K562 (cell line): Measurements from ENCODE around the gene DNASE2B. TPM values are rescaled to one million over a fixed set of nuclear protein-coding genes. Genes with fewer than 3 reads are reported as not detected.

Source experiments
- ATAC-seq: fragments of 200-7000 bp; cut with Tn5 transposase; 3 replicates; pipeline ENCODE4 v1.9.1; 2020; ENCODE audit warnings: moderate library complexity
- BruUV-seq: library from RNA; stranded (reverse); fragments of 400-500 nt; replicated peaks from 2 replicates; lab custom pipeline; 2021; lab: Mats Ljungman, UMichigan
- CTCF ChIA-PET: fragments of 300-600 bp; formaldehyde crosslinking; extraction: SDS; loops from one replicate; lab custom pipeline; 2021; ENCODE audit warnings: low intra/inter-chr PET ratio; lab: Yijun Ruan, JAX
- POLR2A ChIA-PET: fragments of 300-600, 350-650 bp; sonication (Branson Sonifier 250); formaldehyde crosslinking; extraction: SDS; loops from one replicate; lab custom pipeline; 2021; ENCODE audit warnings: antibody characterized with exemption, inconsistent platforms; lab: Yijun Ruan, JAX
- DNase-seq, 4 experiments: peaks; one replicate each; pipeline versions ENCODE4 v3.0.0 to v3.0.0-alpha.2; 2011 to 2018; ENCODE audit warnings: low spot score in 3 of 4, mixed read lengths in 3 of 4; ENCODE audit errors: extremely low read depth in 1 of 4
- FAIRE-seq: peaks from 2 replicates; lab custom pipeline; 2011; peaks lifted over from hg19 to GRCh38; lab: Jason Lieb, UNC
- H2AFZ ChIP-seq: 2 replicates; pipeline ENCODE4 v1.6.0; 2011; ENCODE audit warnings: low read depth, low read length, control low read depth, inconsistent platforms
- H3K27ac ChIP-seq: fragments of 200-600 bp; 3 replicates; pipeline ENCODE4 v1.8.0; 2011; ENCODE audit warnings: low read depth, mild to moderate bottlenecking, control low read depth, inconsistent platforms, low read length, moderate library complexity, mixed read lengths; ENCODE audit errors: extremely low read depth
- H3K27me3 ChIP-seq, 2 experiments: fragments of 300-600 bp in 1 of 2; 2 replicates in 1 of 2; 3 replicates in 1 of 2; pipeline versions ENCODE4 v1.6.0 to v1.8.0; 2011; ENCODE audit warnings: inconsistent platforms in 2 of 2, low read length in 2 of 2, mild to moderate bottlenecking in 1 of 2, mixed read lengths in 1 of 2, moderate library complexity in 1 of 2; ENCODE audit not compliant: control insufficient read depth in 2 of 2, insufficient read depth in 2 of 2
- H3K36me3 ChIP-seq: fragments of 300-600 bp; 3 replicates; pipeline ENCODE4 v1.8.0; 2011; ENCODE audit warnings: mild to moderate bottlenecking, low read length, inconsistent platforms; ENCODE audit not compliant: control insufficient read depth, insufficient read depth
- H3K4me1 ChIP-seq, 2 experiments: fragments of 200-600 bp in 1 of 2; replicated peaks in 1 of 2; 2 replicates in 1 of 2; 3 replicates in 1 of 2; pipeline versions ENCODE4 v1.5.1 to v1.8.0; 2011; ENCODE audit warnings: inconsistent platforms in 2 of 2, low read length in 2 of 2, mild to moderate bottlenecking in 1 of 2, mixed read lengths in 1 of 2, moderate library complexity in 1 of 2; ENCODE audit not compliant: control insufficient read depth in 2 of 2, insufficient read depth in 2 of 2
- H3K4me2 ChIP-seq: 2 replicates; pipeline ENCODE4 v1.6.1; 2011; ENCODE audit warnings: low read length, control low read depth, inconsistent platforms, mixed read lengths; ENCODE audit not compliant: insufficient read depth
- H3K4me3 ChIP-seq: fragments of 200-600 bp; sonication (generic), shearing (Covaris generic); 2 replicates; pipeline ENCODE4 v1.5.1; 2016; ENCODE audit warnings: control low read depth, inconsistent platforms
- H3K79me2 ChIP-seq: fragments of 200-600 bp; 3 replicates; pipeline ENCODE4 v1.8.0; 2011; ENCODE audit warnings: low read length, inconsistent platforms; ENCODE audit not compliant: control insufficient read depth, insufficient read depth
- H3K9ac ChIP-seq, 2 experiments: 2 replicates each; pipeline versions ENCODE4 v1.6.0 to v1.6.1; 2011; ENCODE audit warnings: low read depth in 2 of 2, low read length in 2 of 2, control low read depth in 1 of 2, inconsistent platforms in 1 of 2, mild to moderate bottlenecking in 1 of 2, mixed read lengths in 1 of 2; ENCODE audit not compliant: insufficient read depth in 1 of 2
- H3K9me1 ChIP-seq: one replicate; pipeline ENCODE4 v1.6.0; 2011; ENCODE audit warnings: inconsistent platforms, mild to moderate bottlenecking, low read length, moderate library complexity; ENCODE audit not compliant: control insufficient read depth, insufficient read depth
- H3K9me3 ChIP-seq: replicated peaks from 2 replicates; pipeline ENCODE4 v1.5.1; 2011; ENCODE audit warnings: low read depth, low read length, inconsistent platforms; ENCODE audit not compliant: control insufficient read depth, insufficient read depth
- H4K20me1 ChIP-seq: replicated peaks from 2 replicates; pipeline ENCODE4 v1.6.1; 2011; ENCODE audit warnings: low read length, inconsistent platforms, mixed read lengths; ENCODE audit not compliant: control insufficient read depth, insufficient read depth
- E4F1 ChIP-seq: fragments of 250-450 bp; sonication (Bioruptor Pico); IDR thresholded peaks from 2 replicates; pipeline ENCODE4 v1.5.0; 2021; ENCODE audit warnings: mild to moderate bottlenecking, borderline replicate concordance
- MEIS2 ChIP-seq: fragments of 450-650 bp; IDR thresholded peaks from 2 replicates; pipeline ENCODE4 v1.6.1; 2014; ENCODE audit warnings: mild to moderate bottlenecking; ENCODE audit not compliant: partially characterized antibody
- NEUROD1 ChIP-seq: fragments of 150-350 bp; IDR thresholded peaks from 2 replicates; pipeline ENCODE4 v1.6.1; 2014; ENCODE audit warnings: borderline replicate concordance, low read length, low read depth; ENCODE audit not compliant: partially characterized antibody
- PBX2 ChIP-seq, 2 experiments: IDR thresholded peaks in 1 of 2; conservative IDR thresholded peaks in 1 of 2; 2 replicates each; pipeline ENCODE4 v1.6.1; 2016; ENCODE audit warnings: low read depth in 2 of 2, mild to moderate bottlenecking in 1 of 2, missing compliant biosample characterization in 1 of 2, missing genetic modification characterization in 1 of 2, moderate library complexity in 1 of 2
- TGIF2 ChIP-seq: sonication (generic); formaldehyde crosslinking; IDR thresholded peaks from 2 replicates; pipeline ENCODE4 v1.8.1; 2022; ENCODE audit warnings: mild to moderate bottlenecking, missing genetic modification reagents, moderate library complexity
- in situ Hi-C: fragments of 300-500 bp; cut with MboI; formaldehyde crosslinking; loops from 4 replicates; pipeline ENCODE4 v1.15.0; 2018; ENCODE audit warnings: inconsistent platforms, mixed read lengths
- intact Hi-C: fragments of 100-400 bp; cut with micrococcal nuclease; formaldehyde crosslinking; loops from 2 replicates; pipeline ENCODE4 v1.14.2; 2022
- polyA plus RNA-seq, 8 experiments: library from polyadenylated mRNA; depleted of rRNA in 4 of 8; stranded (reverse) in 5 of 8; unstranded in 3 of 8; fragments of >200 nt; fragmentation: Nextera tagmentation in 2 of 8; fragmentation: Illumina TruSeq in 1 of 8; extraction: Ambion mirVana in 2 of 8; extraction: Trizol in 1 of 8; gene quantifications; 2 replicates each; pipeline versions ENCODE4 v1.2.1 to v1.2.3, GENCODE V29; 2011 to 2014; ENCODE audit warnings: inconsistent platforms in 1 of 8, missing spikeins in 1 of 8
- total RNA-seq, 7 experiments: library from RNA; depleted of rRNA in 6 of 7; stranded (reverse); fragments of >200 nt in 6 of 7; fragmentation: Illumina TruSeq in 2 of 7; extraction: Trizol in 2 of 7; gene quantifications; 2 replicates each; pipeline versions ENCODE4 v1.2.1 to v1.2.3, GENCODE V29; 2011 to 2021; ENCODE audit warnings: low replicate concordance in 1 of 7

The DNASE2B gene
- total and polyA plus RNA-seq, 9 of the 15 experiments (the other 6 are each of a cell fraction or from before 2014, with no cell fraction given), result not detected

- Histone ChIP-seq H3K9ac (no peak overlapping the region), H3K9me1 (no peaks in the 10 kb centered on the region), H4K20me1 (no peaks in the 10 kb centered on the region), H3K36me3 (no peaks in the 10 kb centered on the region), H2AFZ (no peak overlapping the region), H3K4me3 (no peak overlapping the region), H3K79me2 (no peaks in the 10 kb centered on the region), H3K9me3 (no peaks in the 10 kb centered on the region), H3K4me1 (no peaks in the 10 kb centered on the region), H3K4me2 (no peak overlapping the region), H3K27me3 (no peaks in the 10 kb centered on the region), H3K27ac (no peak overlapping the region)
- ATAC-seq, result no peak
- POLR2A ChIA-PET, result interaction anchor here (0.6 to 1.9 kb wide), 3 partner anchors 9 to 13 kb away, joined by 3 to 6 read pairs (median 3); no protein-coding TSS in a partner anchor
- CTCF ChIA-PET, result no interaction called here
- no peak for FAIRE-seq
- BruUV-seq, result no TSS peak
- intact Hi-C loops, result no loop called here
- no peak for TF ChIP-seq E4F1 (CRISPR knock-in tag)
- TF ChIP-seq NEUROD1, result no peak
- TF ChIP-seq MEIS2, result peak; percentile 36
- TF ChIP-seq PBX2 (CRISPR knock-in tag; IDR thresholded peaks at IDR 0.05; ENCODE audit: low read depth), result no peak
- TF ChIP-seq PBX2 (tag; conservative IDR thresholded peaks at IDR 0.05; ENCODE audit: low read depth), result peak; percentile 14; the same call in 1 of the 2 replicates
- no peak for TF ChIP-seq TGIF2 (CRISPR knock-in tag)
- no peak for DNase-seq
- in situ Hi-C loops, result no loop called here
Measured at GRCh38 chr1:84390226-84390625, 8.1 kb upstream of the DNASE2B start.
